LHCN-M2 (cell line): Measurements from ENCODE around the gene ABCB4. TPM values are rescaled to one million over a fixed set of nuclear protein-coding genes. Genes with fewer than 3 reads are reported as not detected.
"Not testable (repeated sequence)": the region's sequence is repeated elsewhere in the genome, so short reads cannot be mapped to it uniquely, and the experiment has no call there.

Experiments used
- DNase-seq: peaks from one replicate; pipeline ENCODE4 v3.0.0-alpha.2; 2012; ENCODE audit warnings: low read depth
- total RNA-seq: library from RNA; depleted of rRNA; stranded (reverse); fragments of >200 nt; gene quantifications from 2 replicates; pipeline ENCODE4 v1.2.3, GENCODE V29; 2014

The ABCB4 gene
- total RNA-seq, 1 experiment from 2014 or later = not detected

DNA sequence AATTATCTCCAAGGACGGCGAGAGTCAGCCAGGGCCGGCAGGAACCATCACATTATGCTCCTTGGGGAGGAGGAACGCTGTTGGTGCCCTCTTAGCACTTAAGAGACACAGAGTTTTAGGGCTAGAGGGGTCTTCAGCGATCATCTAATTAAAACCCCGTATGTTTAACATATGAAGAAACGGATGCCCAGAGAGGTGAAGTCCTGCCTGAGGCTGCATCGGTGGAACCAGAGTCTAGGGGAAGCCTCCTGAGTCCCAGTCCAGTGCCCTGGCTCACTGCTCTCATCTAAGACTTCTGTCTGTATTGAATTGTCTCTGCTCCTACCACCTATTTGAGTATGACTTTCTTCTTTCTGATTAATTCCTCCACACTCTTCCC lies 688 bp upstream of the ABCB4 start:
- DNase-seq = no peak

DNA sequence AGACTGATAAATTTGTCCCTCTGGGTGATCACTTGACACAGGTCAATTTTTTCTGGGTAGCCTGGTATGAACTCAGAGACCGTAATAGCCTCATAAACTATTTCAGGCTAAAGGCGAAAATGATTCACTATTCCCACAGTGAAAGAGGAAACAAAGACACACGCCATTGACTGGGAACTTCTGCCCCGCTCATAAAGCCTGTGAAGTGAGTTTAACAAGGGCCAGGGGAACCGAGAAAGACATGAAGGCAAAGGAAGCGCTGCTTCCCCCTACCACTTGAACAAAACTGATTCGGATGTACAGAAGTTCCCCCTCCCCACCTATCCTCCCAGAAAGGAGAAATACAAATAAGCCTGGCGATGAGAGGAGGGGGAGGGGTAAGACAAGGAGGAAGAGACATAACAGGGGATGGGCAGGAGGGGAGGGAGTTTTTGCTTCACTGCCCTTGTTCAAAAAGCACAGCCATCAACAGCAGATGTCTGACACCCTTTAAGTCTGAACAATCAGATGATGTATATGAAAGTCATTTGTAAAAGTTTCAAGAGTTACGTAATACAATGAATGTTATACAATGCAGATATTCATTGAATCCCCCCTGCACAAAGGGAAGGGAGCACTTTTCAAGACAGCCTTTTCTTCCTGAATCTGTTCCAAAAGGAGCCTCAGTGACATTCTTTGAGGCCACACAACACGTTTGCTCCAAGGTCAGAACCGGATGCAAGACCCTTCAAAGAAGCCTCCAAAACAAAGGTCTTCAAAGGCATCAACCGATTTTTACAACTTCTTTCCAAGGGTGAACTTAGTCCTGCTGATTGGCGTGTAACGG lies 734 bp downstream of the ABCB4 start:
- peak; percentile 32 for DNase-seq

DNA sequence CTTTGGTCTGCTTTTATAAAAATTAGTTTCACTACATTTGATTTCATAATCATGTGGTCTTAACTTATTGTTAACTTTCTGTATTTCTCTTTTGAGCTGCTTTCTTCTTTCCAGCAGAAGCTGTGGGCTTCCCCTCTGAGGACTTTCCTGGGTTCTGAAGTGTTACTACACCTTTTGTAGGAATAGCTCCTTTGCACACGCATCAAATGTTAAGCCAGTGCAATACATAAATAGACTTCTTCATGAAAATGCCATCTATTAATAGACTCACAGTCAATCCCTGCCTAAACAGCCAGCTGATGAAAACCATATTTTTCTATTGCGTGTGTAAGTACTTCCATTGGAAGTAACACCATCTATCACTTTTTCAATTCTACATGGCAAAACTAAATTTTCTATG lies 1.5 kb downstream of the ABCB4 start:
- no peak for DNase-seq

DNA sequence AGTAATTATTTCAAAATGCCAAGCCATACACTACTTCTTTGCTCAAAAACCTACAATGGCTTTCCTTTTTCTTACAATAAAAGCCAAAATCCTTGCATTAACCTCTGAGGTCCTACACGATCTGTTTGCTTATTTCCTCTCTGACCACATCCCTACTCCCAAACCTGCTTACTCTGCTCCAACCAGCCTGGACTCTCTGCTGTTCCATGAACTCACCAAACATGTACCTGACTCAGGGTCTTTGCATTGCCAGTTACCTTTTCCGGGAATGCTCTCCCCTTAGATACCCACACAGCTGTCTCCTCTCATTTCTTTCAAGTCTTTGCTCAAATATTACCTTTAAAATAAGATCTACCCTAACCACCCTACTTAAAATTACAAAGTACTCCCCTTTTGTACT lies 2.3 kb downstream of the ABCB4 start:
- no peak for DNase-seq

DNA sequence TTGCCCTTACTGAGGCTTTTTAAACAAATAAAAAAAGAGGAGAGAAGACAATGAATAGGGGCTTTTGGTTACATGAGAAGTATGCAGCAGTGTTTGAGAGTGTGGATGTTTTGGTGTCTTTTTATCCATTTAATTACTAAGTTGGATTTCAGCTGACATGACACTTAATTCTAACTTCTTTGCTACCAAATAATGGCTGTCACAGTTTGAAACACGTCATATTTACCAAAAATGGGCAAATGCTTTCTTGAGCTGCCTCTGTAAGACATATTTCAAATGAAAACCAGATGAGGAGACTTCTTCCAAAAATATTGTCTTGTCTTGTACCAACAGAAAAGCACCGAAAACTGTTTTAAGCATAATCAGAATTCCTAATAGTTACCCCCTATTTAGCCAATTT lies 4.0 kb downstream of the ABCB4 start:
- no peak for DNase-seq

DNA sequence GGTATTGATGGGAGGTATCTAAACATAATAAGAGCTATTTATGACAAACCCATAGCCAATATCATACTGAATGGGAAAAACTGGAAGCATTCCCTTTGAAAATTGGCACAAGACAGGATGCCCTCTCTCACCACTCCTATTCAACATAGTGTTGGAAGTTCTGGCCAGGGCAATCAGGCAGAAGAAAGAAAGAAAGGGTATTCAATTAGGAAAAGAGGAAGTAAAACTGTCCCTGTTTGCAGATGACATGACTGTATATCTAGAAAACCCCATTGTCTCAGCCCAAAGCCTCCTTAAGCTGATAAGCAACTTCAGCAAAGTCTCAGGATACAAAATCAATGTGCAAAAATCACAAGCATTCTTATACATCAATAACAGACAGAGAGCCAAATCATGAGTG lies 6.3 kb downstream of the ABCB4 start:
- DNase-seq = not testable (repeated sequence)

DNA sequence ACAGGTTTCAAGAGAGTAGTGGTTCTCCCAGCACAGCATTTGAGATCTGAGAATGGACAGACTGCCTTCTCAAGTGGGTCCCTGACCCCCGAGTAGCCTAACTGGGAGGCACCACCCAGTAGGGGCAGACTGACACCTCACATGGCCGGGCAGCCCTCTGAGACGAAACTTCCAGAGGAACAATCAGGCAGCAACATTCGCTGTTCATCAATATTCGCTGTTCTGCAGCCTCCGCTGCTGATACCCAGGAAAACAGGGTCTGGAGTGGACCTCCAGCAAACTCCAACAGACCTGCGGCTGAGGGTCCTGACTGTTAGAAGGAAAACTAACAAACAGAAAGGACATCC lies 10.0 kb downstream of the ABCB4 start:
- DNase-seq = not testable (repeated sequence)

DNA sequence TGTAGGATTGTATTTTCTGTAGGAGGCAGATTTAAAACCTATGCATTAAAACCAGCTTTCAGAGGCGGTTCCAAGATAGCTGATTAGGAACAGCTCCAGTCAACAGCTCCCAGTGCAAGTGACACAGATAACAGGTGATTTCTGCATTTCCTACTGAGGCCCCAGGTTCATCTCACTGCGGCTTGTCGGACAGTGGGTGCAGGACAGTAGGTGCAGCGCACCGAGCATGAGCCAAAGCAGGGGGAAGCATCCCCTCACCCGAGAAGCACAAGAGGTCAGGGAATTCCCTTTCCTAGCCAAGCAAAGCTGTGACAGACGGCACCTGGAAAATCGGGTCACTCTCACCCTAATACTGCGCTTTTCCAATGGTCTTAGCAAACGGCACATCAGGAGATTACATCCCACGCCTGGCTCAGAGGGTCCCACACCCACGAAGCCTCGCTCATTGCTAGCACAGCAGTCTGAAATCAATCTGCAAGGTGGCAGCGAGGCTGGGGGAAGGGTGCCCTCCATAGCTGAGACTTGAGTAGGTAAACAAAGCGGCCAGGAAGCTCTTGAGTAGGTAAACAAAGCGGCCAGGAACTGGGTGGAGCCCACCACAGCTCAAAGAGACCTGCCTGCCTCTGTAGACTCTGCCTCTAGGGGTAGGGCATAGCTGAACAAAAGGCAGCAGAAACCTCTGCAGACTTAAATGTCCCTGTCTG lies 10.5 kb downstream of the ABCB4 start:
- not testable (repeated sequence) for DNase-seq

DNA sequence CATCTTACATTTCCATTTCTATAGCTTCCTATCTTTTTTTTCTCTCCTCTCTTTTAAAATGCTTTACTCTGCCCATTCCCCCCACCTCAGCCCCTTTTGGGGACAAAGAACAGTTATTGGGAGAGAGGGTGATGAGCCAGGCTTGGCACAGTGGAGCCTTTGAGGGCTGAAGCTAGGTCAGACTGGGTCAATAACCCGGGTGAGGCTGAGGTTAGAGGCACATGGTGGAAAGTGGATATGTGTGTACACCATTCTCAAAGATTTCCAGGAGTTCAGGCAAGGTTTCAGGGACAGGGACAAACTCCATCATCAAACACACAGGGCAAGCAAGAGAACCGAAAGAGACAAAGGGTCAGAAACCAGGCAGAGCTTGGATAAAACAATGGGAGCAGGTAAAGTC lies 11.5 kb downstream of the ABCB4 start:
- DNase-seq = no peak

DNA sequence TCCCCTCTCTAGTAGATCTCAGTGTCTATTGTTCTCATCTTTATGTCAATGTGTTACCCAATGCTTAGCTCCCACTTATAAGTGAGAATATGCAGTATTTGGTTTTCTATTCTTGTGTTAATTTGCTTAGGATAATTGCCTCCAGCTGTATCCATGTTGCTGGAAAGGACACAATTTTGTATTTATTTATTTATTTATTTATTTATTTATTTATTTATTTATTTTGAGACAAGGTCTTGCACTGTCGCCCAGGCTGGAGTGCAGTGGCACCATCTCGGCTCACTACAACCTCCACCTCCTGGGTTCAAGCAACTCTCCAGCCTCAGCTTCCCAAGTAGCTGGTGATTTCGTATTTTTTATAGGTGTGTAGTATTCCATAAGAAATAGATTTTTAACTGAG lies 15.0 kb downstream of the ABCB4 start:
- DNase-seq = not testable (repeated sequence)

DNA sequence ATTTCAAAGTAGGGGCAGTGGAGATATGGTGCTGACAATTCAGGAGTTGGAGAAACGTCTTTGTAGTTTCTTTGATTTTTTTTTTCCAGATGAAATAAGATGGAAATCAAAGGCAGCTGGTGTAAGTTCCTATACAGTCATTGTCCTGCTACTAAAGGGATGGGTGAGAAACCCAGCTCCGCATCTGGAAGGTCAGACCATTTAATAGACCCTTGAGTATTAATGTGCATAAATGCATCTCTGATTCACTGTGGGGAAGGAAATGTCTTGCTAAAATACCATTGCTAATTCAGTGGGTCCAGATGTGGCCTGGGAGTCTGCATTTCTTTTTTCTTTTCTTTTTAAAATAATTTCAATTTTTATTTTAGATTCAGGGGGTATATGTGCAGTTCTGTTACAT lies 15.5 kb downstream of the ABCB4 start:
- DNase-seq = no peak

DNA sequence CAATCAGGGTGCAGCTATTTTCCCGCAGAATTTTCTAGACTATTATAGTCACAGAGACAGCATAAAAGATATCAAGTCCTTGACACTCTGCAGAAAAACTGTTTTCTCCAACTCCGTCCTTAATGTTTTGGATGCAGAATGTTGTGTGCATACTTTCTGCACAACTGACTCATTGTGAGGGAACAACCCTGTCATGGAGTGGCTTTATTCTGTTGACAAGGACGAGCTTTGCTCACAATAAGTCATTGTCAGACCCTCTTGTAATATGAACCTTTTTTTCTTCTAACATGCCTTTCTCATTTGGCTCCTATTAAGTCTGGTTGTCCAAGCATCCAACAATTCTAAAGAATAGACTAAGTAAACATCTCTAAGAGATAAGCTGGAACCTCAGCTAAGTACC lies 17.3 kb downstream of the ABCB4 start:
- no peak for DNase-seq

DNA sequence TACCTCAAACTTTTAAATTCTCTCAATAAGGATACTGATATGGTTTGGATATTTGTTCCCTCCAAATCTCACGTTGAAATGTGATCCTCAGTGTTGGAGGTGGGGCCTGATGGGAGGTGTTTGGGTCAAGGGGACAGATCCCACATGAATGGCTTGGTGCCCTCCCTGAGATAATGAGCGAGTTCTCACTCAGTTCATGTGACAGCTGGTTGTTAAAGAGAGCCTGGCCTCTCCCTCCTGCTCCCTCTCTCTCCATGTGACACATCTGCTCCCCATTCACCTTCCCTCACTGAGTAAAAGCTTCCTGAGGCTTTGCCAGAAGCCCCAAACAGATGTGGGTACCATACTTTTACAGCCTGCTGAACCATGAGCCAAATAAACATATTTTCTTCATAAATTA lies 19.2 kb downstream of the ABCB4 start:
- DNase-seq = no peak

DNA sequence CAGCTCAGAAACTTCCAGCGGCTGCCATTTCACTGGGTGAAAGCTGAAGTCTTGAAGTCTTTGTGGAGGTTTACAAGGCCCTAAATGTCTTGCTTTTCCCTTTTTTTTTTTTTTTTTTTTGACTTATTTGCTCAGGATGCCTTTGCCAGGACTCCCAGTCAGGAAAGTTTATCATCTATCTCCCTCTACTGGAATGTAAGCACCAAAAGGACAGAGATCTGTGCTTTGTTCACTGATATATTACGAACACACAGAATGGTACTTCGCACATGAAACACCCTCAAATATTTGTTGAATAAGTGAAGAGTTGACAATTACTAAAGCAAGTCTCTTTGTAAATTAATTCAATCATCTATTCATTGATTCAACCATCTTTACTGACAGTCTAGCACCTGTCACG lies 23.2 kb downstream of the ABCB4 start:
- DNase-seq = no peak

DNA sequence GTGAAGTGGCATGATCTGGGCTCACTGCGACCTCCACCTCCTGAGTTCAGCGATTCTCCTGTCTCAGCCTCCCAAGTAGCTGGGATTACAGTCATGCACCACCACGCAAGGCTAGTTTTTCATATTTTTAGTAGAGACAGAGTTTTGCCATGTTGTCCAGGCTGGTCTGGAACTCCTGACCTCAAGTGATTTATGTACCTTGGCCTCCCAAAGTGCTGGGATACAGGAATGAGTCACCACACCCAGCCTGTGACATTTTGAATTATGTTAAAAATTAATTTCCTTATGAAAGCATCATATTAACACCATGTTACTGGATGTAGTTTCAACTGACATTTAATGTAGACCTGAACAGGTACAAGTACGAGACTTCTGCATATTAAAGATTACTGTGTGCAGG lies 24.3 kb downstream of the ABCB4 start:
- DNase-seq = no peak

DNA sequence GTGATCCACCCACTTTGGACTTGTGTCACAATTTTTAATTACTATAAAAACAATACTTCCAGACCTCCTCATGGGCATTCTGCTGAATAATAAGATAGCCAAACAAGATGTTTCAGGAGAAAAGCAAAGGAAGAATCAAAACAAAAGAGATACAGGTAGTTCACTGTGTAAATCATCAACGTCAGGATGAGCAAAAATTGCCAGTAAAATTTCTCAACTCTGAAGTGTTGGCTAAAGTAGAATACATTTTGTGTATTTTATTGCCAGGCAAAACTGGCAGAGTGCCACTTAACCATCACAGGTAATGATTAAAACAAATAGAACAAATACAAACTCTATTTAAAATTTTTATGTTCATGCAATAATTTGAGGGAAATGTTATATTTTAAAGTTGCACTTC lies 24.8 kb downstream of the ABCB4 start:
- DNase-seq = no peak

DNA sequence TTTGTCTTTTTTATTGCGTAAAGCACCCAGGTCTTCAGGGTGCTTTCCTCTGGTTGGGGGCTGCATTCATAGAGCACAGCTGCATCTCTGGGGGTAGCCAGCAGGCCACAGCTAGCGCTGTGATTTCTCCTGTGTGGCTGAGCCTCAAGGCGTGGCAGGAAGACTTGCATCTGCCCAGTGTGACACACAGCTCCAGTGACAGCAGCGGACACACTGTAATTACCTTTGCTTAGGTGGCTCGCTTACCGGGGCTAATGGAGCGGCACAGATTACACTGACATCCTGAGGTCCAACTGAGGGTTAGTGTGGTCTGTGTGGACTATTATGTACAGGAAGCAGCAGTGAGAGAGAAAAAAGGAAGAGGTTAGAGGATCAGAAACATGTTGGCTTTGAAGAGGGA lies 27.1 kb downstream of the ABCB4 start:
- DNase-seq = no peak

DNA sequence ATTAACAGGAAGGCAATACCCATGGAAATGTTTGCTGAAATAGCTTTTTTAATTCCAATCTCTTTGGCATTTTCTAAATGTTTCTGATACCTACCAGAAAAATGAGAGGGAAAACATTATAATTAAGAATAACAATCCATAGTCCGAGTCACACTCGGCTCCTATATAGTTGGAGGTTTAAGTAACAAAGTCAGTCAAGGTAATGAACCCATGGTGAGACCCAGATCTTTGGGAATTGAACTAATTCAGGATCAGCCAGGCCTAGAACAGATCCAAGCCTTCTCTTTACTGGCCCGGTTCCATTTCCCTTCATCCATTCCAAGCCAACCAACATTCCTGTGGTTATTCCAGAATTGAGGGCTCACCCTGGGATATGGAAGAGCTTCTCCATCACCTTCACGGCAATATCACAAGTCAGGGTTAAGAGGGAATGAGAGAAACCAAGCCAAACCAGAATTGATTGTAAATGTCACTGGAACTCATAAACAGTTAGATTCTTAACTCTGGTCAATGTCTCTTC lies 28.3 kb downstream of the ABCB4 start:
- DNase-seq = no peak

DNA sequence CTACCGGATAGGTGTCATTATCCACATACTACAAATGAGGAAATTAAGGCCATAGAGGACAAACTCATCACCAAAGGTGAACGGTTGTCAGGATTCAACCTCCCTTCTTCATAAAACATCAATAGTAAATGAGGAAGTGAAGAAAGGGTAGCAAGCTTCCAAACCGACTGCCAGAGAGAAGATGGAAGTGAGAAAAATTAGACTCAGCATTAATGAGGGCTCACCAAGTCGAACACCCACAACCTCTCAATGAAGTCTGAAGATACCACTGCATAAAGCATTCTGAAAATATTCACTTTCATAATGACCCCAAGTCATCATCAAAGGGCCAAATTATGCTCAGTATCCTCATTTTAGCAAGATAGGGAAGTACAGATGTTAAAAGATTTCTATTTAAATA lies 29.6 kb downstream of the ABCB4 start:
- DNase-seq = no peak

DNA sequence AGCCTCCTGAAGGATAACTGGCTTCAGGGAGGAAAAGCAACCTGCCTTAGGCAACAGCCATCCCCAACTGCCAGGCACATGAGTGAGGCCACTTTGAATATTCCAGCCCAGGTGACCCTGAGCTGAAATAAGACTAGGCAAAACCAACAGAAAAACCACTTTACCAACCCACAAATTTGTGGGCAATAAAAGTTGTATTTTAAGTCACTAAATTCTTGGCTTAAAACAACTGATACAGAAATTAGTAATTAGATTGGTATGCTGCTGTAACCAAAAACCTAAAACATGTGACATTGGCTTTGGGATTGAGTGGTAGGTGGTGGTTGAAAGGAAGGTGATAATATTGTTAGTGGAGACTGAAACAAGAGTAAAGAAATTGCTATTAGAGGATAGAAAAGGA lies 39.9 kb downstream of the ABCB4 start:
- DNase-seq = peak; percentile 33

DNA sequence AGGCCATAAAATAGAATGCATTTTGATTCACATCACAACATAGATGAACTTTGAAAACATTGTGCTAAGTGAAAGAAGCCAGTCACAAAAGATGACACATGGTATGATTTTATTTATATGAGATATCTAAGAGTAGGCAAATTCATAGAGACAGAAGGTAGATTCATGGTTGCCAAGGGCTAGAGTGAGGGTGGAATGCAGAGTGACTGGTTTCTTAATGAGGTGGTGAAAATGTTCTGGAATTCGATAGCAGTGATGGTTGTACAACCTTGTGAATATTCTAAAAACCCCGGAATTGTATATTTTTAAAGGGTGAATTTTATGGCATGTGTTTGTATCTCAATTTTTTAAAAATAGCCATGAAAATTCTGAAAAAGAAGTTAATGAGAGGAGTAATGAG lies 42.9 kb downstream of the ABCB4 start:
- DNase-seq = no peak

DNA sequence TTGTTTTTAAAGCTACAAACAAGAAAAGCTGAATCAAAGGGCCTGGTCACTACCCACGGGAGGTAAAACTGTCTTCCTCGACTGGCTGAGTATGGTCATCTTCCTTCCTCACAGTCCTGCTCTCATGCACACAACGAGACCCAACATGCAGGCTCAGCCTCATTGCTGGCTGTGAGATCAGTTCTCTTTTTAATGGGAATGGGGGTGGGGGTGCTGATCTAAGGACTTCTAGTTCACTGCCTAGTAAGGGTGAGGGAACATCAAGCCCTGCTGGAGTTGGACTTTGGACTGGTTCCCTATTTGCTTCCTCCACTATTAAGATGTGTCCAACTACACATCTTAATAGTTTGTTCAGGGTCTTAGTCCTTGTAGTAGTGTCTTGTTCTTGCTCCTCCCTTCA lies 48.2 kb downstream of the ABCB4 start:
- DNase-seq = no peak

DNA sequence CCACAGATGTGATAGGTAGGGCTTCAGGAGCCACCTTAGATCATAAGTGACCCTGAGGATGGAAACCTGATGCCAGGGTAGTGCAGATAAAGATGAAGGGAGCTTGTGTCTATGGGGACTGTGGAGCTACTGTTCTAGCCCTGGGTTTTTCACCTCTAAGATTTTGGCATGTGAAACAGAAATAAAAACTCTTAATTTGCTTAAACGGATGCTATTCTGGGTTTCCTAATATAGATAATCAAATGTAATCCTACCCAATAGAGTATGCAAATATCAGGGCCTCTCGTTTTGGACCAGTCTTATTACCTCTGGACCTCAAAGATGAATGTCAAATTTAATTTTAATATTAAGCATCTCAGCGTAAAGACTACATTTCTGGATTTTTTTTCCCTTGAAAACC lies 49.3 kb downstream of the ABCB4 start:
- no peak for DNase-seq
